ENCODE data around the gene BABAM2. TPM values are rescaled to one million over a fixed set of nuclear protein-coding genes. Genes with fewer than 3 reads are reported as not detected.

BABAM2 gene
- total and polyA plus RNA-seq, 10 of the 15 experiments (the other 5 are each of a cell fraction or from before 2014, with no cell fraction given) = 30.7 to 59.9 (median 44.5) TPM

DNA sequence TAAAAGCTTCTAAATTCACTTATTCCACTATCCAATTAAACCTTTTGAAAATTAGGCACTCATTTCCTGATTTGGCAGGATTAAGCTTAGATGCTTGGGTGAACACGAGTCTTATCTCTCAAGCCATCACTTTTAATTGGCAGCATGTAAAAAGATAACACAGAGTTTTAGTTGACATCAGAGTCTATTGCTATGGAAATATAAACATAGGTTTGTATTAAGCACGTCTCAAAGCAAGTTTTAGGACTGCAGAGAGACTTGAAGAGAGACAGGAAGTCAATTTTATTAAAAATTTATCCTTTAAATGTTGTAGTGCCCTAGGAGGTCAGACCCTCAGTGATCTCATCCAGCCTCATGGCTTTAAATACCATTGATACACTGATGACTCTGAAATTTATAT lies 5.9 kb upstream of the BABAM2 start:
- Histone ChIP-seq H3K79me2 (ENCODE audit: control insufficient read depth, insufficient read depth, low read length) (no peaks in the 10 kb centered on the region), H3K4me3 (no peak overlapping the region), H3K9ac (ENCODE audit: control insufficient read depth, insufficient read depth, low read length) (no peak overlapping the region), H2AFZ (ENCODE audit: control insufficient read depth, low read depth, low read length) (no peak overlapping the region), H3K27me3 (replicated peaks in 1 of 2; ENCODE audit: control insufficient read depth in 2 of 2, insufficient read depth in 2 of 2, low read length in 1 of 2) (no peaks in the 10 kb centered on the region), H3K4me1 (ENCODE audit: control insufficient read depth, insufficient read depth, low read length) (no peaks in the 10 kb centered on the region), H3K4me2 (ENCODE audit: control insufficient read depth, insufficient read depth) (no peak overlapping the region), H3K36me3 (ENCODE audit: control insufficient read depth in 2 of 2, insufficient read depth in 2 of 2, low read length in 1 of 2) (no peaks in the 10 kb centered on the region), H3K9me3 (replicated peaks; ENCODE audit: control insufficient read depth, insufficient read depth, low read length) (no peaks in the 10 kb centered on the region), H3K27ac (ENCODE audit: control insufficient read depth, insufficient read depth) (no peak overlapping the region), H4K20me1 (ENCODE audit: control insufficient read depth, insufficient read depth) (no peaks in the 10 kb centered on the region)
- ChIA-PET SMC1A (ENCODE audit: uncharacterized antibody, unreplicated experiment) (no interaction called here), RAD21 (ENCODE audit: unreplicated experiment) (no interaction called here), CTCF (no interaction called here), POLR2A (no interaction called here)
- no peak for FAIRE-seq
- intact Hi-C loops (cut with micrococcal nuclease; ENCODE audit: unreplicated experiment) = no loop called here
- TF ChIP-seq SRF (IDR thresholded peaks at IDR 0.05; ENCODE audit: low read depth in 2 of 2, low read length in 2 of 2) (no peak), GABPA (IDR thresholded peaks at IDR 0.05; ENCODE audit: low read depth) (no peak), SIX5 (IDR thresholded peaks at IDR 0.05; ENCODE audit: low read depth, low read length, severe bottlenecking) (no peak)
- WGBS (ENCODE audit: insufficient coverage, insufficient replicate concordance, low lambda C conversion rate, missing lambda C conversion rate) = 6% methylated on average over 2 of the region's 2 CpGs
- ATAC-seq = no peak
- DNase-seq (ENCODE audit: low read depth, low spot score) = no peak
- BruUV-seq (replicated peaks) = no TSS peak
- in situ Hi-C loops (cut with MboI) = no loop called here

DNA sequence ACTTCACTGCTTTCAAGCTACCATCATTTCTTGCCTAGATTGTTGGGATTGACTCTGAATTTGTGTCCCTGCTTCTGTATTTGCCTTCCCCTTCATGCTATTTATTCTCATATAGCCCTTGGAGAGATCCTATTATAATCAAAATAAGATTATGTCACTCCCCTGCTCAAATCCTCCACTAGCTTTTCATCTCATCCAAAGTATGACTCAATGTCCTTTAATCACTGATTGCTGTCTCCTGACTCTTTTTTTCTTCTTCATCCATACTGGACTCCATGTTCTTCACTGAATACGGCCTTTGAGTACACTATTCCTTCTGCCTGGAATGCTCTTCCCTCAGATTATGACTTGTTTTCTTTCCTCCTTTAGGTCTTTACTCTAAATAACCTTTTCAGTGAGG lies 5.3 kb upstream of the BABAM2 start:
- POLR2A ChIA-PET = interaction anchor here (0.6 kb wide), 2 partner anchors 96 to 220 kb away, joined by 3 read pairs; no protein-coding TSS in a partner anchor
- Histone ChIP-seq H3K9me3 (replicated peaks; ENCODE audit: control insufficient read depth, insufficient read depth, low read length) (no peaks in the 10 kb centered on the region), H3K36me3 (ENCODE audit: control insufficient read depth in 2 of 2, insufficient read depth in 2 of 2, low read length in 1 of 2) (no peaks in the 10 kb centered on the region), H2AFZ (ENCODE audit: control insufficient read depth, low read depth, low read length) (no peak overlapping the region), H3K79me2 (ENCODE audit: control insufficient read depth, insufficient read depth, low read length) (no peaks in the 10 kb centered on the region), H3K4me2 (ENCODE audit: control insufficient read depth, insufficient read depth) (no peak overlapping the region), H3K27ac (ENCODE audit: control insufficient read depth, insufficient read depth) (no peak overlapping the region), H3K27me3 (replicated peaks in 1 of 2; ENCODE audit: control insufficient read depth in 2 of 2, insufficient read depth in 2 of 2, low read length in 1 of 2) (no peaks in the 10 kb centered on the region), H3K9ac (ENCODE audit: control insufficient read depth, insufficient read depth, low read length) (no peak overlapping the region), H4K20me1 (ENCODE audit: control insufficient read depth, insufficient read depth) (no peaks in the 10 kb centered on the region), H3K4me3 (no peak overlapping the region), H3K4me1 (ENCODE audit: control insufficient read depth, insufficient read depth, low read length) (no peaks in the 10 kb centered on the region)
- SMC1A ChIA-PET (ENCODE audit: uncharacterized antibody, unreplicated experiment) = no interaction called here
- 60% methylated on average over 1 of the region's 1 CpG for WGBS (ENCODE audit: insufficient coverage, insufficient replicate concordance, low lambda C conversion rate, missing lambda C conversion rate)
- RAD21 ChIA-PET (ENCODE audit: unreplicated experiment) = no interaction called here
- no TSS peak for BruUV-seq (replicated peaks)
- intact Hi-C loops (cut with micrococcal nuclease; ENCODE audit: unreplicated experiment) = no loop called here
- in situ Hi-C loops (cut with MboI) = no loop called here
- DNase-seq (ENCODE audit: low read depth, low spot score) (no peak), ATAC-seq (no peak), FAIRE-seq (no peak)
- CTCF ChIA-PET = no interaction called here
- TF ChIP-seq EGR1 (IDR thresholded peaks at IDR 0.05; ENCODE audit: borderline replicate concordance in 1 of 2, low read depth in 2 of 2, low read length in 2 of 2) (no peak), IRF4 (IDR thresholded peaks at IDR 0.05; ENCODE audit: low read depth, low read length) (no peak), FOS (IDR thresholded peaks at IDR 0.05; ENCODE audit: borderline replicate concordance, extremely low read depth, insufficient read length) (no peak), BCL11A (IDR thresholded peaks at IDR 0.05; ENCODE audit: low read depth, low read length) (no peak), MTA3 (IDR thresholded peaks at IDR 0.05; ENCODE audit: borderline replicate concordance, low read length) (no peak)
- TF ChIP-seq, protein P1, sequence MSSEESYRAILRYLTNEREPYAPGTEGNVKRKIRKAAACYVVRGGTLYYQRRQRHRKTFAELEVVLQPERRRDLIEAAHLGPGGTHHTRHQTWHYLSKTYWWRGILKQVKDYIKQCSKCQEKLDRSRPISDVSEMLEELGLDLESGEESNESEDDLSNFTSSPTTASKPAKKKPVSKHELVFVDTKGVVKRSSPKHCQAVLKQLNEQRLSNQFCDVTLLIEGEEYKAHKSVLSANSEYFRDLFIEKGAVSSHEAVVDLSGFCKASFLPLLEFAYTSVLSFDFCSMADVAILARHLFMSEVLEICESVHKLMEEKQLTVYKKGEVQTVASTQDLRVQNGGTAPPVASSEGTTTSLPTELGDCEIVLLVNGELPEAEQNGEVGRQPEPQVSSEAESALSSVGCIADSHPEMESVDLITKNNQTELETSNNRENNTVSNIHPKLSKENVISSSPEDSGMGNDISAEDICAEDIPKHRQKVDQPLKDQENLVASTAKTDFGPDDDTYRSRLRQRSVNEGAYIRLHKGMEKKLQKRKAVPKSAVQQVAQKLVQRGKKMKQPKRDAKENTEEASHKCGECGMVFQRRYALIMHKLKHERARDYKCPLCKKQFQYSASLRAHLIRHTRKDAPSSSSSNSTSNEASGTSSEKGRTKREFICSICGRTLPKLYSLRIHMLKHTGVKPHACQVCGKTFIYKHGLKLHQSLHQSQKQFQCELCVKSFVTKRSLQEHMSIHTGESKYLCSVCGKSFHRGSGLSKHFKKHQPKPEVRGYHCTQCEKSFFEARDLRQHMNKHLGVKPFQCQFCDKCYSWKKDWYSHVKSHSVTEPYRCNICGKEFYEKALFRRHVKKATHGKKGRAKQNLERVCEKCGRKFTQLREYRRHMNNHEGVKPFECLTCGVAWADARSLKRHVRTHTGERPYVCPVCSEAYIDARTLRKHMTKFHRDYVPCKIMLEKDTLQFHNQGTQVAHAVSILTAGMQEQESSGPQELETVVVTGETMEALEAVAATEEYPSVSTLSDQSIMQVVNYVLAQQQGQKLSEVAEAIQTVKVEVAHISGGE (CRISPR knock-in tag; IDR thresholded peaks at IDR 0.05) = no peak
- TF ChIP-seq, protein P2, sequence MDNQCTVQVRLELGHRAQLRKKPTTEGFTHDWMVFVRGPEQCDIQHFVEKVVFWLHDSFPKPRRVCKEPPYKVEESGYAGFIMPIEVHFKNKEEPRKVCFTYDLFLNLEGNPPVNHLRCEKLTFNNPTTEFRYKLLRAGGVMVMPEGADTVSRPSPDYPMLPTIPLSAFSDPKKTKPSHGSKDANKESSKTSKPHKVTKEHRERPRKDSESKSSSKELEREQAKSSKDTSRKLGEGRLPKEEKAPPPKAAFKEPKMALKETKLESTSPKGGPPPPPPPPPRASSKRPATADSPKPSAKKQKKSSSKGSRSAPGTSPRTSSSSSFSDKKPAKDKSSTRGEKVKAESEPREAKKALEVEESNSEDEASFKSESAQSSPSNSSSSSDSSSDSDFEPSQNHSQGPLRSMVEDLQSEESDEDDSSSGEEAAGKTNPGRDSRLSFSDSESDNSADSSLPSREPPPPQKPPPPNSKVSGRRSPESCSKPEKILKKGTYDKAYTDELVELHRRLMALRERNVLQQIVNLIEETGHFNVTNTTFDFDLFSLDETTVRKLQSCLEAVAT (IDR thresholded peaks at IDR 0.05) = no peak
- TF ChIP-seq, protein P3, sequence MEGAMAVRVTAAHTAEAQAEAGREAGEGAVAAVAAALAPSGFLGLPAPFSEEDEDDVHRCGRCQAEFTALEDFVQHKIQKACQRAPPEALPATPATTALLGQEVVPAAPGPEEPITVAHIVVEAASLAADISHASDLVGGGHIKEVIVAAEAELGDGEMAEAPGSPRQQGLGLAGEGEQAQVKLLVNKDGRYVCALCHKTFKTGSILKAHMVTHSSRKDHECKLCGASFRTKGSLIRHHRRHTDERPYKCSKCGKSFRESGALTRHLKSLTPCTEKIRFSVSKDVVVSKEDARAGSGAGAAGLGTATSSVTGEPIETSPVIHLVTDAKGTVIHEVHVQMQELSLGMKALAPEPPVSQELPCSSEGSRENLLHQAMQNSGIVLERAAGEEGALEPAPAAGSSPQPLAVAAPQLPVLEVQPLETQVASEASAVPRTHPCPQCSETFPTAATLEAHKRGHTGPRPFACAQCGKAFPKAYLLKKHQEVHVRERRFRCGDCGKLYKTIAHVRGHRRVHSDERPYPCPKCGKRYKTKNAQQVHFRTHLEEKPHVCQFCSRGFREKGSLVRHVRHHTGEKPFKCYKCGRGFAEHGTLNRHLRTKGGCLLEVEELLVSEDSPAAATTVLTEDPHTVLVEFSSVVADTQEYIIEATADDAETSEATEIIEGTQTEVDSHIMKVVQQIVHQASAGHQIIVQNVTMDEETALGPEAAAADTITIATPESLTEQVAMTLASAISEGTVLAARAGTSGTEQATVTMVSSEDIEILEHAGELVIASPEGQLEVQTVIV (IDR thresholded peaks at IDR 0.05; ENCODE audit: borderline replicate concordance, partially characterized antibody) = no peak
